Lower leg skin (tissue), 4 donors: ENCODE data around the gene PIEZO2. TPM values are rescaled to one million over a fixed set of nuclear protein-coding genes. Genes with fewer than 3 reads are reported as not detected.

Experiments
- DNase-seq, 2 donors: peaks; one replicate each; pipeline ENCODE4 v3.0.0-alpha.2; 2019; ENCODE audit warnings: low spot score in 2 of 2
- H3K4me3 ChIP-seq: fragments of 200-600 bp; sonication (generic); 2 replicates; pipeline ENCODE4 v1.5.1; 2017; ENCODE audit warnings: mild to moderate bottlenecking, low read depth; ENCODE audit not compliant: poor library complexity, severe bottlenecking
- POLR2A ChIP-seq, 2 donors: fragments of 450-650 bp; IDR thresholded peaks; one replicate each; pipeline ENCODE4 v1.6.1; 2016 to 2017; ENCODE audit warnings: antibody characterized with exemption in 2 of 2, mild to moderate bottlenecking in 1 of 2, moderate library complexity in 1 of 2
- WGBS, 2 donors: methylation state at CpG; one replicate each; pipeline ENCODE4 v1.1.5; 2018; 5-methylcytosine and 5-hydroxymethylcytosine counted together
- intact Hi-C: fragments of 100-400 bp; cut with DNase I; formaldehyde crosslinking; loops from one replicate; pipeline ENCODE4 v1.15.0; 2023; ENCODE audit warnings: low total_unique reads
- total RNA-seq, 4 donors: library from RNA; depleted of rRNA; stranded (reverse); fragments of >200 nt; gene quantifications; one replicate each; pipeline ENCODE4 v1.1.0, GENCODE V29; 2016
- TF ChIP-seq, protein P1 (sequence below), 3 donors: fragments of 450-650 bp; IDR thresholded peaks; one replicate each; pipeline ENCODE4 v1.5.1; 2016; ENCODE audit warnings: antibody characterized with exemption in 3 of 3, mild to moderate bottlenecking in 3 of 3, moderate library complexity in 2 of 3

Gene PIEZO2
- total RNA-seq, 4 donors from 2014 or later, result 0.30 to 1.8 (median 0.64) TPM

DNA sequence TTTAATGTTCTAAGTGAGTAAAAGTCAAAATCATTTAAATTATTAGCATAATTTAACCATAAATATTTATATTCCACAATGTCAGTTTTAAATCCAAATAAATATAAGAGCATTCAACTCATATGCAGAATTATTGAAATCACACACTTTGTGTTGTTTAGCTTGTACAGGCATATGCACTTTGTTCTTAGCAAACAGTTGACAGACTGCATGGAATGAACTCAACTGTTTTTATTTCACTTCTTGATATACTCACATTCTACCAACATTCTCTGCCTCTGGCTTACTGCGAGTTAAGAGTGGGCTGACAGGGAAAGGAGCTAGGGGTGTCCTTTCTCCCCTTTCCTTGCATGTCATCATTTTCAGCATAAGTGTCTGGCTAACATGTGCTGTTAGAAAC, 7.6 kb upstream of the PIEZO2 start:
- no peak overlapping the region for H3K4me3 ChIP-seq
- 89 to 97% methylated on average over 1 of the region's 1 CpG for WGBS, 2 donors
- no peak for DNase-seq
- no peak for TF ChIP-seq POLR2A (IDR thresholded peaks at IDR 0.05)
- TF ChIP-seq, protein P1, sequence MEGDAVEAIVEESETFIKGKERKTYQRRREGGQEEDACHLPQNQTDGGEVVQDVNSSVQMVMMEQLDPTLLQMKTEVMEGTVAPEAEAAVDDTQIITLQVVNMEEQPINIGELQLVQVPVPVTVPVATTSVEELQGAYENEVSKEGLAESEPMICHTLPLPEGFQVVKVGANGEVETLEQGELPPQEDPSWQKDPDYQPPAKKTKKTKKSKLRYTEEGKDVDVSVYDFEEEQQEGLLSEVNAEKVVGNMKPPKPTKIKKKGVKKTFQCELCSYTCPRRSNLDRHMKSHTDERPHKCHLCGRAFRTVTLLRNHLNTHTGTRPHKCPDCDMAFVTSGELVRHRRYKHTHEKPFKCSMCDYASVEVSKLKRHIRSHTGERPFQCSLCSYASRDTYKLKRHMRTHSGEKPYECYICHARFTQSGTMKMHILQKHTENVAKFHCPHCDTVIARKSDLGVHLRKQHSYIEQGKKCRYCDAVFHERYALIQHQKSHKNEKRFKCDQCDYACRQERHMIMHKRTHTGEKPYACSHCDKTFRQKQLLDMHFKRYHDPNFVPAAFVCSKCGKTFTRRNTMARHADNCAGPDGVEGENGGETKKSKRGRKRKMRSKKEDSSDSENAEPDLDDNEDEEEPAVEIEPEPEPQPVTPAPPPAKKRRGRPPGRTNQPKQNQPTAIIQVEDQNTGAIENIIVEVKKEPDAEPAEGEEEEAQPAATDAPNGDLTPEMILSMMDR (IDR thresholded peaks at IDR 0.05), result no peak
- intact Hi-C loops, result no loop called here

DNA sequence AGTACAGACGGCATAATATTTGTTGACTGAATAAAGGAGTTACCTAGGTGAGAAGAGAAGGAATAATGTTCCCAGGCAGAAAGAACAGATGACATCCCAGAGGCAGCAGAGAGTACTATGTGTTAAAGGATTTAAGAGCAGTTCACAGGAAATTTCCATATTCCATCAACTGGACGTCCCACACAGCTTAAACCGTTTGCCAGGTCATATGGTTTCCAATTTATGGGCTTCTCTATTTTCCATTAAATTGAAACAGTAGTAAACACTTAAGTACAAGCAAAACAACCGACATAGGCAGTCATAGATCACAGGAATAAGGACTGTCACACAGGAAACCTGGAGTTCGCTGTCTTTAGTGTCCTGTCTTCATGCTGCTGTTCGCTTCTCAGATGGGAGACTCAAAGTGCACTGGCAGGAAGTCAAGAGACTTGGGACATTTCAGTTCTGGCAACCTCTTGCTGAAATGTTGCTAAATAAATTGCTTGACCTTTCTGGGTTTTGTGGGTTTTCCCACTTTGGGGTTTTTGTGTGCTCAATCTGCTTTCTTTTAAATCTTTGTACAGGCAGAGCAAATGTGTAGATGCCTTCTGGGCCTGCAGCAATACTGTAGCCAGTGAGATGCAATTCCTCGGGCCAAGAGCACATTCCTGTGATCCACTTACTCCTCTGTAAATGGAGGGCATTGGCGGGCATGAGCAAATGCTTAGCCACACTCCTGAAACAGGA, 5.8 kb upstream of the PIEZO2 start:
- TF ChIP-seq, protein P1 (IDR thresholded peaks at IDR 0.05), result no peak
- no peak for TF ChIP-seq POLR2A (IDR thresholded peaks at IDR 0.05)
- no peak for DNase-seq
- no peak overlapping the region for H3K4me3 ChIP-seq
- WGBS, 2 donors, result 64 to 73% methylated on average over 8 of the region's 8 CpGs
- intact Hi-C loops, result no loop called here

DNA sequence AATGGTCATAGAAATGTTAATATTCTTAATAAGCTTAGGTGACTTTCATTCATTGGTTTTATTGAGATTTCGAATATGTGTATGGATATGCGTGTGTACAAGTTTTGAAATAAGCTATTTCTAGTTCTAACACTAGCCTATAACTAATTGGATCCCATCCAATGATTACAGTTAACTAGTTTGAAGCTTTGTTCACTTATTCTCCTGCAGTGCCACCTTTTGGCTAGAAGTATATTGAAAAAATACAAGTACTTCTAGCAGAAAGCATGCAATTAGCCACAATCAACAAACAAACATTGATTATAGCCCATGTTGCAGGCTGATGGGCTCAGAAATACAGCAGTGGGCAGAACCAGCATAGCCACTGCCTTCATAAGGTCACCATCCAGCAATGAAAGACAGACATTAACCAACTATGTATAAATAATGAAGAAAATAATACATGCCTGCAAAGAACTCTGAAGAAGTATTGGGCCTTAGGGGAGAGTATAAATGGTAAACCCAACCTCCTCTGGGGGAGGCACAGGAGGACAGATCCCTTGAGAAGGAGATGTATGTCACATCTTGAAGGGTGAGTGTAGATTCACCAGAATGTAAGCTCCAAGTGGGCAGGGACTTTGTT, 5.1 kb upstream of the PIEZO2 start:
- TF ChIP-seq POLR2A (IDR thresholded peaks at IDR 0.05), result no peak
- TF ChIP-seq, protein P1 (IDR thresholded peaks at IDR 0.05), result no peak
- no peak for DNase-seq
- H3K4me3 ChIP-seq, result no peak overlapping the region
- intact Hi-C loops, result no loop called here
- WGBS, 2 donors, result 13 to 22% methylated on average over 2 of the region's 2 CpGs

DNA sequence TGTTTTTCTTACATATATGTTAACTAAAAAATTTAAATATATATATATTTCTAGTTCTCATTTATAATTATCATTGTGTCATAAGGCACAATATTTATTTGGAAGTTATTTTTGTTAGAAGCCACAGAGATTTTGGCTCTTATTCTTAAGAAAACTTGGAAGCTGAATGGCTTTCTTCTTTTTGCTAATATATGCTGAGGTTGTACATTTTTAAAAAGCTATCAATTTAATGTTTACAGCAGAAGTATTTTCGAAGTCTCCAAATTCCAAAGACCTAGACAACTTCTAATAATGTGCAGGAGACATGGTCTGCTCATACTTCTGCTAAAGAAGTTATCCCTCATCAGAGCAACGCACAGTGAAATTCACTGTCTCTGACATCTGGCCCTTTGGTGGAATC, 3.7 kb upstream of the PIEZO2 start:
- no peak overlapping the region for H3K4me3 ChIP-seq
- intact Hi-C loops, result no loop called here
- no peak for TF ChIP-seq POLR2A (IDR thresholded peaks at IDR 0.05)
- WGBS, 2 donors, result 69 to 82% methylated on average over 2 of the region's 2 CpGs
- DNase-seq, result no peak

DNA sequence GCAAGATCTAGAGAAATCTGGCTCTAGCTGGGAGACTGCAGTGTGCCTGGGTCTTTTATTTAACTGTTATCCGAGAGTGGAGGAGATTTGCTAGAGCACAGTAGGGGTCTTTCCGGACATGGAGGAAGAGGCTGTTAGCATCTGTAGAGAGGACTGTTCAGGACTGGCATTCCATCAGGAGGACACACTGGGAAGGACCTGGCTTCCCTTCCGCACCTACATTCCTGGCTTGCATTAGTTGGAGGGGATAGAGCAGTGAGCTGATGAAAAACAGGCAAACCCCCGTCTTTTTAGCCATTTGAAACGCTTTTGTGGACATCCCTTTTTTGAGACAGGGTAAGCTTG, 874 bp upstream of the PIEZO2 start:
- intact Hi-C loops, result no loop called here
- TF ChIP-seq, protein P1 (IDR thresholded peaks at IDR 0.05), result no peak
- no peak for TF ChIP-seq POLR2A (IDR thresholded peaks at IDR 0.05)
- no peak for DNase-seq
- 79 to 86% methylated on average over 5 of the region's 5 CpGs for WGBS, 2 donors
- no peak overlapping the region for H3K4me3 ChIP-seq

DNA sequence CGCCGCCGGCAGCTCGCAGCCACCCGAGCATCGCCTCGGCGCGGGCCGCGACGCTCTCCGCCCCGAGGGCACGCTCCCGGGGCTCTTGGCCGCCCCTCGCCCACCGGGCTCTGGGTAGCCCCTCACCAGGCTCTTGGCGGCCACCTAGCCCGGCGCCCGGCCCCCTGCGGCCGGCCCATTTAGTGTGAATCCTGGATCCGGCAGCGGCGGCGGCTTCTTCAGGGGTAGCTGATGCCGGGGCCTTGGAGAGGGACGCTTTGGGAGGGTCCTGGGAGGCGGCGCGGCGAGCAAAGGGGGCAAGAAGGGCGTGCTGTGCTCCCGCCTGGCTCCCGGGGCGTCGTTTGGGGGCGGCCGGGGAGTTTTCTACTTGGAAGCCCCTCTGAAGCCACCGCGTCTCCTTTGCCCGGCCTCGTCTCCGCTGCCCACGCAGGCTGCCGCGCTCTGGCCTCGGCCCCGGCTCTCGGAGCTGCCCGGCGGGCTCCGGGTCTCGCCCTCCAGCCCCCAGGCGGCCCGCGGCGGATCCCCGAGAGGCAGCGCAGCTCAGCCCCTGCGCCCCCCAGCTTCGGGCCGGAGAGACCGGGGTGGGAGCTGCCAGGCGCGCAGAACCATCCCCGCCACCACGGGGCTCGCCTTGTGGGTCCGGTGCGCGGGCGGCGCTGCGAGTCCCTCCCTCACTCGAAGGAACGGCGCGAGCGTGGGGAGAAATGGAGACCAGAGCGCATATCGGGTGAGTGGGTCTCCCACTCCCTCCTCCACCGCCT, 509 bp downstream of the PIEZO2 start:
- H3K4me3 ChIP-seq, result peak overlapping the region; percentile 7
- intact Hi-C loops, result no loop called here
- WGBS, 2 donors, result 1 to 3% methylated on average over 37 to 40 of the region's 86 CpGs
- TF ChIP-seq POLR2A (IDR thresholded peaks at IDR 0.05), result no peak
- TF ChIP-seq, protein P1 (IDR thresholded peaks at IDR 0.05), result no peak
- no peak for DNase-seq
